GM12878 (cell line): ENCODE measurements around the gene CPA4.

Experiments
- CTCF ChIP-seq, 3 experiments: IDR thresholded peaks in 2 of 3; conservative IDR thresholded peaks in 1 of 3; 2 replicates each; pipeline ENCODE4 v1.5.1; 2011; ENCODE audit warnings: low read depth in 3 of 3, low read length in 3 of 3, mild to moderate bottlenecking in 3 of 3, control low read depth in 2 of 3, moderate library complexity in 2 of 3, inconsistent platforms in 1 of 3, mixed read lengths in 1 of 3; ENCODE audit not compliant: control insufficient read depth in 2 of 3, insufficient read depth in 1 of 3; ENCODE audit errors: extremely low read depth in 1 of 3
- EZH2 ChIP-seq: IDR thresholded peaks from 2 replicates; pipeline ENCODE4 v1.6.1; 2012; ENCODE audit warnings: low read depth, mild to moderate bottlenecking, control low read depth, inconsistent platforms, low read length, borderline replicate concordance; ENCODE audit not compliant: control insufficient read depth
- NFIC ChIP-seq: IDR thresholded peaks from 2 replicates; pipeline ENCODE4 v1.6.1; 2012; ENCODE audit warnings: low read depth, mild to moderate bottlenecking, inconsistent platforms, low read length, moderate library complexity
- PKNOX1 ChIP-seq: fragments of 450-650 bp; IDR thresholded peaks from 2 replicates; pipeline ENCODE4 v1.6.1; 2016; ENCODE audit warnings: mild to moderate bottlenecking
- POLR2A ChIP-seq: IDR thresholded peaks from 2 replicates; pipeline ENCODE4 v1.6.1; 2011; ENCODE audit warnings: low read depth, mild to moderate bottlenecking, low read length
- POLR2AphosphoS5 ChIP-seq: IDR thresholded peaks from 2 replicates; pipeline ENCODE4 v1.6.1; 2011; ENCODE audit warnings: mild to moderate bottlenecking, low read length, inconsistent platforms
- RAD51 ChIP-seq: fragments of 450-650 bp; IDR thresholded peaks from 2 replicates; pipeline ENCODE4 v1.6.1; 2016; ENCODE audit warnings: moderate library complexity, mild to moderate bottlenecking, inconsistent platforms
- RFX5 ChIP-seq: IDR thresholded peaks from 2 replicates; pipeline ENCODE4 v1.6.1; 2011; ENCODE audit warnings: low read depth, low read length, improper control_type of control experiment
- TARDBP ChIP-seq: IDR thresholded peaks from 2 replicates; pipeline ENCODE4 v1.6.1; 2016; ENCODE audit warnings: borderline replicate concordance
- ZSCAN29 ChIP-seq: fragments of 450-650 bp; IDR thresholded peaks from 2 replicates; pipeline ENCODE4 v1.6.1; 2017; ENCODE audit warnings: mild to moderate bottlenecking, moderate library complexity
- TF ChIP-seq, protein P1 (sequence below): fragments of 450-650 bp; IDR thresholded peaks from 2 replicates; pipeline ENCODE4 v1.6.1; 2017; ENCODE audit warnings: mild to moderate bottlenecking, moderate library complexity
- TF ChIP-seq, protein P2 (sequence below): IDR thresholded peaks from 2 replicates; pipeline ENCODE4 v1.6.1; 2012; ENCODE audit warnings: mild to moderate bottlenecking, low read depth, low read length

GRCh38 chr7:130278860-130279259, 14.1 kb upstream of the CPA4 start:
- TF ChIP-seq CTCF (IDR thresholded peaks at IDR 0.05 in 2 of 3, conservative IDR thresholded peaks at IDR 0.05 in 1 of 3; ENCODE audit: control insufficient read depth in 2 of 3, extremely low read depth in 1 of 3, insufficient read depth in 1 of 3, low read depth in 3 of 3, low read length in 3 of 3) (no peak), PKNOX1 (no peak), EZH2 (no peak), TARDBP (no peak), POLR2A (no peak), RAD51 (no peak), NFIC (no peak), POLR2AphosphoS5 (no peak), ZSCAN29 (no peak), RFX5 (no peak)
- TF ChIP-seq, protein P1, sequence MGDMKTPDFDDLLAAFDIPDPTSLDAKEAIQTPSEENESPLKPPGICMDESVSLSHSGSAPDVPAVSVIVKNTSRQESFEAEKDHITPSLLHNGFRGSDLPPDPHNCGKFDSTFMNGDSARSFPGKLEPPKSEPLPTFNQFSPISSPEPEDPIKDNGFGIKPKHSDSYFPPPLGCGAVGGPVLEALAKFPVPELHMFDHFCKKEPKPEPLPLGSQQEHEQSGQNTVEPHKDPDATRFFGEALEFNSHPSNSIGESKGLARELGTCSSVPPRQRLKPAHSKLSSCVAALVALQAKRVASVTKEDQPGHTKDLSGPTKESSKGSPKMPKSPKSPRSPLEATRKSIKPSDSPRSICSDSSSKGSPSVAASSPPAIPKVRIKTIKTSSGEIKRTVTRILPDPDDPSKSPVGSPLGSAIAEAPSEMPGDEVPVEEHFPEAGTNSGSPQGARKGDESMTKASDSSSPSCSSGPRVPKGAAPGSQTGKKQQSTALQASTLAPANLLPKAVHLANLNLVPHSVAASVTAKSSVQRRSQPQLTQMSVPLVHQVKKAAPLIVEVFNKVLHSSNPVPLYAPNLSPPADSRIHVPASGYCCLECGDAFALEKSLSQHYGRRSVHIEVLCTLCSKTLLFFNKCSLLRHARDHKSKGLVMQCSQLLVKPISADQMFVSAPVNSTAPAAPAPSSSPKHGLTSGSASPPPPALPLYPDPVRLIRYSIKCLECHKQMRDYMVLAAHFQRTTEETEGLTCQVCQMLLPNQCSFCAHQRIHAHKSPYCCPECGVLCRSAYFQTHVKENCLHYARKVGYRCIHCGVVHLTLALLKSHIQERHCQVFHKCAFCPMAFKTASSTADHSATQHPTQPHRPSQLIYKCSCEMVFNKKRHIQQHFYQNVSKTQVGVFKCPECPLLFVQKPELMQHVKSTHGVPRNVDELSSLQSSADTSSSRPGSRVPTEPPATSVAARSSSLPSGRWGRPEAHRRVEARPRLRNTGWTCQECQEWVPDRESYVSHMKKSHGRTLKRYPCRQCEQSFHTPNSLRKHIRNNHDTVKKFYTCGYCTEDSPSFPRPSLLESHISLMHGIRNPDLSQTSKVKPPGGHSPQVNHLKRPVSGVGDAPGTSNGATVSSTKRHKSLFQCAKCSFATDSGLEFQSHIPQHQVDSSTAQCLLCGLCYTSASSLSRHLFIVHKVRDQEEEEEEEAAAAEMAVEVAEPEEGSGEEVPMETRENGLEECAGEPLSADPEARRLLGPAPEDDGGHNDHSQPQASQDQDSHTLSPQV = no peak
- TF ChIP-seq, protein P2, sequence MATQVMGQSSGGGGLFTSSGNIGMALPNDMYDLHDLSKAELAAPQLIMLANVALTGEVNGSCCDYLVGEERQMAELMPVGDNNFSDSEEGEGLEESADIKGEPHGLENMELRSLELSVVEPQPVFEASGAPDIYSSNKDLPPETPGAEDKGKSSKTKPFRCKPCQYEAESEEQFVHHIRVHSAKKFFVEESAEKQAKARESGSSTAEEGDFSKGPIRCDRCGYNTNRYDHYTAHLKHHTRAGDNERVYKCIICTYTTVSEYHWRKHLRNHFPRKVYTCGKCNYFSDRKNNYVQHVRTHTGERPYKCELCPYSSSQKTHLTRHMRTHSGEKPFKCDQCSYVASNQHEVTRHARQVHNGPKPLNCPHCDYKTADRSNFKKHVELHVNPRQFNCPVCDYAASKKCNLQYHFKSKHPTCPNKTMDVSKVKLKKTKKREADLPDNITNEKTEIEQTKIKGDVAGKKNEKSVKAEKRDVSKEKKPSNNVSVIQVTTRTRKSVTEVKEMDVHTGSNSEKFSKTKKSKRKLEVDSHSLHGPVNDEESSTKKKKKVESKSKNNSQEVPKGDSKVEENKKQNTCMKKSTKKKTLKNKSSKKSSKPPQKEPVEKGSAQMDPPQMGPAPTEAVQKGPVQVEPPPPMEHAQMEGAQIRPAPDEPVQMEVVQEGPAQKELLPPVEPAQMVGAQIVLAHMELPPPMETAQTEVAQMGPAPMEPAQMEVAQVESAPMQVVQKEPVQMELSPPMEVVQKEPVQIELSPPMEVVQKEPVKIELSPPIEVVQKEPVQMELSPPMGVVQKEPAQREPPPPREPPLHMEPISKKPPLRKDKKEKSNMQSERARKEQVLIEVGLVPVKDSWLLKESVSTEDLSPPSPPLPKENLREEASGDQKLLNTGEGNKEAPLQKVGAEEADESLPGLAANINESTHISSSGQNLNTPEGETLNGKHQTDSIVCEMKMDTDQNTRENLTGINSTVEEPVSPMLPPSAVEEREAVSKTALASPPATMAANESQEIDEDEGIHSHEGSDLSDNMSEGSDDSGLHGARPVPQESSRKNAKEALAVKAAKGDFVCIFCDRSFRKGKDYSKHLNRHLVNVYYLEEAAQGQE = no peak
